Right cardiac atrium (tissue), 5 donors: ENCODE measurements around the gene INPP5F. TPM values are rescaled to one million over a fixed set of nuclear protein-coding genes. Genes with fewer than 3 reads are reported as not detected.

Experiments used
- ATAC-seq, 2 donors: fragments of 200-7000 bp; cut with Tn5 transposase; one replicate each; pipeline versions ENCODE4 v1.8.0 to v1.9.1; 2020; ENCODE audit warnings: moderate library complexity in 2 of 2, mild to moderate bottlenecking in 1 of 2
- DNase-seq, 3 donors: peaks; one replicate each; pipeline ENCODE4 v3.0.0-alpha.2; 2020
- H3K27ac ChIP-seq: one replicate; pipeline ENCODE4 v1.5.1; 2013; ENCODE audit warnings: mild to moderate bottlenecking, low read length, control low read depth, moderate library complexity
- H3K27me3 ChIP-seq: one replicate; pipeline ENCODE4 v1.6.1; 2013; ENCODE audit not compliant: control insufficient read depth, insufficient read depth
- H3K4me1 ChIP-seq: one replicate; pipeline ENCODE4 v1.6.1; 2013; ENCODE audit warnings: low read length; ENCODE audit not compliant: control insufficient read depth, insufficient read depth
- H3K4me3 ChIP-seq: one replicate; pipeline ENCODE4 v1.5.1; 2013; ENCODE audit warnings: low read length, control low read depth
- H3K9me3 ChIP-seq: one replicate; pipeline ENCODE4 v1.6.1; 2013; ENCODE audit warnings: low read length; ENCODE audit not compliant: control insufficient read depth
- WGBS: extraction: QIAGEN DNeasy Blood & Tissue Kit; methylation state at CpG from one replicate; pipeline ENCODE4 v1.1.7; 2013; 5-methylcytosine and 5-hydroxymethylcytosine counted together
- intact Hi-C, 4 donors: fragments of 100-400 bp; cut with DNase I; formaldehyde crosslinking; loops; one replicate each; pipeline versions ENCODE4 v1.11.0 to v1.14.0; 2022 to 2023
- polyA plus RNA-seq: library from polyadenylated mRNA; stranded (reverse); fragments of 200-250 nt; gene quantifications from one replicate; pipeline ENCODE4 v1.2.3, GENCODE V29; 2013
- total RNA-seq, 4 donors: library from RNA; stranded (reverse); fragmentation: NEBNext Ultra II Directional; extraction: Animal tissue kit (Norgen Biotek cat#: 25700); gene quantifications; one replicate each; pipeline ENCODE4 v1.2.1, GENCODE V29; 2021
- donor health status: healthy with polysubstance abuse.
- donor health status: DM: no; HTN: yes; CAD: no.
- donor health status: DM: no; HTN: no; CAD: no.
- donor health status: DM: no; HTN: yes; CAD: no; lungs with severe emphysema.
- donor health status: DM: yes; HTN: yes; CAD: no.

INPP5F gene
- total and polyA plus RNA-seq, 5 donors: 3.4 to 6.4 (median 6.1) TPM

DNA sequence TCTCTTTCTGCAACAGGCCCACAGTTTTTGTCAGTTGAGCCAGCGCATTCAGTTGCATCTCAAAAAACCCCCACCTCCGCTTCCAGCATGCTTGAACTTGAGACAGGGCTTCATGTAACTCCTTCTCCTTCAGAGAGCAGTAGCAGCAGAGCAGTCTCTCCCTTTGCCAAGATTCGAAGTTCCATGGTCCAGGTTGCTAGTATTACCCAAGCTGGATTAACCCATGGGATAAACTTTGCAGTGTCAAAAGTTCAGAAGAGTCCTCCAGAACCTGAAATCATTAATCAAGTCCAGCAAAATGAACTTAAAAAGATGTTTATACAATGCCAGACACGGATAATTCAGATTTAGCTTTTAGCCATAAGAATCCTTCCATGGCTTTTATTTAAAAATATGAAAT, 101.6 kb downstream of the INPP5F start:
- no peak overlapping the region for H3K4me3 ChIP-seq
- no peaks in the 10 kb centered on the region for H3K9me3 ChIP-seq
- intact Hi-C loops: no loop called here
- ATAC-seq (no peak), DNase-seq (no peak)
- H3K4me1 ChIP-seq: no peaks in the 10 kb centered on the region
- H3K27me3 ChIP-seq: no peaks in the 10 kb centered on the region
- WGBS: 93% methylated on average over 4 of the region's 4 CpGs
- H3K27ac ChIP-seq: no peak overlapping the region

DNA sequence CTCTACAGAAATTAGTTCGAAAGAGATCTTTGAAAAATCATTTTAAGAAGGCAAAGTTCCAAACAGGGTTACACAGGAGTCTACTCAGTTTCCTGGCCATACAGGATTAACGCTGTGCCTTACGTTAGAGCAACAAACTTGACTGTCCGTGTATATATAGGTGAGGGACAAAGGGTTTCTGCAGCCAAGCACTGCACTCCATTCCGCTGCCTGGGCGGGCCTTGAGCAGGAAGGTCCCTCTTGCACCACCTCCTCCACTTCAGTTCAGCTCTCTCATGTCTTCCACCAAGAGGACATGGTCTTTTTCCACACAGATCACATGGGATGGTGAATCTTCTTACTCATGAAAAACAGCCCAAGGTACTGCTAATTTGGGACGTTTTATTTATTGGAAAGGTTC, 103.6 kb downstream of the INPP5F start:
- no peak overlapping the region for H3K4me3 ChIP-seq
- H3K27ac ChIP-seq: no peak overlapping the region
- no peaks in the 10 kb centered on the region for H3K4me1 ChIP-seq
- no peaks in the 10 kb centered on the region for H3K9me3 ChIP-seq
- no peak for ATAC-seq
- WGBS: 87% methylated on average over 7 of the region's 7 CpGs
- no peaks in the 10 kb centered on the region for H3K27me3 ChIP-seq
- no peak for DNase-seq
- intact Hi-C loops: no loop called here

DNA sequence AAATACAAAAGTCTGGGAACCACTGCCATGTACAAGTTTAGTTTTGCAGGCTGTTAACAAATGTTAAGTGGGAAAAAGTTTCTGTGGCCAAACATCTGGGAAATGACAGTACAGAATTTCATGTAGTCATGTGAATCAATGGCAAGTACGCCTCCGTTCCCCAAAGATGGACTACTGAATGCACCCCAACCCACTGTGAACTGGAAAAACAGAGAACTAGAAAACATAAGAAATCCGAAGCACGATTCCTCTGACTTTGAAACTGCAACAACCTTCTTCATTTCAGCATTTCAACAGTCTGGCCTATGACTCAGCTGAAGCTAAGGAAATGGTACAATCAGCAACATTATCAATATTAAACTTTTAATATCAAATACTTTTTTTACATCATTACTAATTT, 105.0 kb downstream of the INPP5F start:
- 92% methylated on average over 4 of the region's 4 CpGs for WGBS
- ATAC-seq (no peak), DNase-seq (no peak)
- Histone ChIP-seq H3K27me3 (no peaks in the 10 kb centered on the region), H3K4me1 (no peaks in the 10 kb centered on the region), H3K27ac (no peak overlapping the region), H3K4me3 (no peak overlapping the region), H3K9me3 (no peaks in the 10 kb centered on the region)
- intact Hi-C loops: no loop called here

DNA sequence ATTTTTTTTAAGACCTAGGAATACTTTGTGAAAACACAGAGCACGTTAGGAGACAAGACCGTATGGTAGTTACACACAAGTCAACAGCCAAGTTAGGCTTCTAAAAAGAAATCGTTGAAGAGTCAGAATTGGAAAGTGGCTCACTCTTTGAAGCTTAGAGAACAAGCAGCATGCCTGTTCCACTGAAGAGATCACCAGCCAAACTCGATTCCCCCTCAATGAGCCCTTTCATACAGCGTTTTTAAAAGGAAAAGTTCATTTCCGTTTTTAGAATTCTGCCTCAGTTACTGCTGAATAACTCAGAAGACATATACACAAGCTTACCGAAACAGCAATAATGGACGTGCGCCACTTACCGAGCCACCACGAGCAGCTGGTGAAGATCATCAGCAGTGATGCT, 105.8 kb downstream of the INPP5F start:
- intact Hi-C loops: no loop called here

GRCh38 chr10:119832951-119833350, 107.1 kb downstream of the INPP5F start:
- Histone ChIP-seq H3K27me3 (no peaks in the 10 kb centered on the region), H3K4me3 (no peak overlapping the region), H3K4me1 (no peaks in the 10 kb centered on the region), H3K27ac (no peak overlapping the region), H3K9me3 (no peaks in the 10 kb centered on the region)
- DNase-seq (no peak), ATAC-seq (no peak)
- intact Hi-C loops: no loop called here
- WGBS: 98% methylated on average over 2 of the region's 2 CpGs

More for the DNA sequence above, 105.8 kb downstream of the INPP5F start:
- no peak for DNase-seq
- Histone ChIP-seq H3K4me3 (no peak overlapping the region), H3K9me3 (no peaks in the 10 kb centered on the region), H3K27ac (no peak overlapping the region), H3K27me3 (no peaks in the 10 kb centered on the region), H3K4me1 (no peaks in the 10 kb centered on the region)
- WGBS: 90% methylated on average over 11 of the region's 11 CpGs
- no peak for ATAC-seq

DNA sequence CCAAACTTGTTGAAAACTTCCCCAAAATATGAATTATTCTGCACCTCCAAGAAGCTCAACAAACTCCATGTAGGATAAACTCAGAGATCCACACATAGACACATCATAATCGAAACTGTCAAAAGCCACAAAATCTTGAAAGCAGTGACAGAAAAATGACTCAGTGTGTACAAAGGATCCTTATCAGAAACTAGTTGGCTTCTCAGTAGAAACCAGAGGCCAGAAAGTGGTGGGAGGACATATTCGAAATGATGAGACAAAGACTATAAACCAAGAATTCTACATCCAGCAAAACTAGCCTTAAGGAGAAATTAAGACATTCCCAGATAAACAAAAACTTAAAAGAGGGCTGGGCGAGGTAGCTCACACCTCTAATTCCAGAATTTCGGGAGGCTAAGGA, 108.3 kb downstream of the INPP5F start:
- 91% methylated on average over 4 of the region's 4 CpGs for WGBS
- no peaks in the 10 kb centered on the region for H3K9me3 ChIP-seq
- no peak overlapping the region for H3K4me3 ChIP-seq
- intact Hi-C loops: no loop called here
- H3K27ac ChIP-seq: no peak overlapping the region
- H3K4me1 ChIP-seq: no peaks in the 10 kb centered on the region
- ATAC-seq (no peak), DNase-seq (no peak)
- H3K27me3 ChIP-seq: no peaks in the 10 kb centered on the region

DNA sequence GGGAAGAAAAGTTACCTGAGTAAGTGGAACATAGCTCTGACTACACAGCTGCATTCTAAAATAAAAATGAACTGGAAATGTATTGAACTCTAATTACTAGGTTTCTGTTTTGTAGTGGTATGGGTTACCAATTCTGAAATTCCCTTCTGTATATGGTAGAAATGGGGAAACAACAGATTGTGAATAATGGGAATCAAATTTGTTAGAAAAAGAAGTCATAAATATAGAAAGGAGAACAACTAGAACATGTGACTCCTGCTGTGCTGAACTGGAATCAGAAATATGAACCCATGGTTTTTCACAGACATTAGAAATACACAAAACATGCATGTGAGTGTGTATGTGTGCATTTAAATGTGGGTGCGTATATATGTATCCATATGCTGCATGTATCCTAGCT, 119.8 kb downstream of the INPP5F start:
- DNase-seq: no peak
- no peak for ATAC-seq
- Histone ChIP-seq H3K4me1 (no peaks in the 10 kb centered on the region), H3K9me3 (no peaks in the 10 kb centered on the region), H3K27ac (no peak overlapping the region), H3K4me3 (no peak overlapping the region), H3K27me3 (no peaks in the 10 kb centered on the region)
- intact Hi-C loops: no loop called here
- WGBS: 97% methylated on average over 1 of the region's 1 CpG

- no peak for DNase-seq
- Histone ChIP-seq H3K4me1 (no peaks in the 10 kb centered on the region), H3K27me3 (no peaks in the 10 kb centered on the region), H3K9me3 (no peaks in the 10 kb centered on the region), H3K27ac (no peak overlapping the region), H3K4me3 (no peak overlapping the region)
- 73% methylated on average over 6 of the region's 6 CpGs for WGBS
- no peak for ATAC-seq
- intact Hi-C loops: no loop called here
These were observed 123.4 kb downstream of the INPP5F start for GRCh38 chr10:119849031-119849789.

- no peak for DNase-seq
- no peak for ATAC-seq
- Histone ChIP-seq H3K9me3 (no peaks in the 10 kb centered on the region), H3K27ac (no peak overlapping the region), H3K4me1 (no peaks in the 10 kb centered on the region), H3K27me3 (no peaks in the 10 kb centered on the region), H3K4me3 (no peak overlapping the region)
- 88% methylated on average over 3 of the region's 3 CpGs for WGBS
- intact Hi-C loops: loop anchor here in 2 of 4 donors (10.0 kb wide), 2 partner anchors 95 to 165 kb away; no protein-coding TSS in a partner anchor
These were observed 124.1 kb downstream of the INPP5F start for GRCh38 chr10:119849944-119850343.

DNA sequence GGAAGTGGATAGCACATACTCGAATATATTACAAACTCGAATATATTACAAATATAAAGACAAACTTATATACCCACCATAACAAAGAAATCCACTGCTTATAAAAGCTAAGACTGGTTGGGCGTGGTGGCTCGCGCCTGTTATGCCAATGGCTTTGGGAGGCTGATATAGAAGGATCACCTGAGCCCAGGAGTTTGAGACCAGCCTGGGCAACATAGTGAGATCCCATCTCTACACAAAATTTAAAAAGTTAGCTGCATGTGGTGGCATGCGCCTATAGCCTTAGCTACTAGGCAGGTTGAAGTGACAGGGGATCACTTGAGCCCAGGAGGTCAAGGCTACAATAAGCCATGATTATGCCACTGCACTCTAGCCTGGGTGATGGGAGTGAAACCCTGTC, 126.4 kb downstream of the INPP5F start:
- Histone ChIP-seq H3K27me3 (no peaks in the 10 kb centered on the region), H3K4me3 (no peak overlapping the region), H3K4me1 (no peaks in the 10 kb centered on the region), H3K9me3 (no peaks in the 10 kb centered on the region), H3K27ac (no peak overlapping the region)
- intact Hi-C loops: loop anchor here in 2 of 4 donors (10.0 kb wide), 2 partner anchors 97 to 167 kb away; no protein-coding TSS in a partner anchor
- DNase-seq (no peak), ATAC-seq (no peak)
- WGBS: 99% methylated on average over 6 of the region's 6 CpGs

DNA sequence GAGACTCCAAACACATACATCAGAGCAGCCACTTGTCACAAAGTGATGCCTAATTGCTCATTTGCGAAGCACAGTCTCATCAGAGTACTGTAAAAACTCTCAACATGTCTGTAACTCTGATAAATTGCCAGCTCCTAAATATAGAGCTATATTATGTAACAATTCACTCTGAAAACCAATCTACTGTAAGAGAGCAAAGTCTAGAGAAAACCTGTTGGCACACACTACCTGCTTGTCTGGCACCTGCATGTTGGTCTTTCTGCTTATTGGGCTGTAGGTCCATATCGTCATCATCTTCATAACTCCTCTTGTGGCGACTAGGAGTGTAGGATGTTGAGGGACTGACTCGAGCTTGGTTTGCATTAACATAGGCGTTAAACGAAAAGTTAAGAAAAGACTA, 127.0 kb downstream of the INPP5F start:
- no peaks in the 10 kb centered on the region for H3K4me1 ChIP-seq
- no peak overlapping the region for H3K27ac ChIP-seq
- 91% methylated on average over 6 of the region's 6 CpGs for WGBS
- no peaks in the 10 kb centered on the region for H3K27me3 ChIP-seq
- no peak for ATAC-seq
- DNase-seq: no peak
- intact Hi-C loops: loop anchor here in 2 of 4 donors (10.0 kb wide), 2 partner anchors 98 to 168 kb away; no protein-coding TSS in a partner anchor
- no peaks in the 10 kb centered on the region for H3K9me3 ChIP-seq
- no peak overlapping the region for H3K4me3 ChIP-seq
